ENCODE measurements around the gene TTC34. TPM values are rescaled to one million over a fixed set of nuclear protein-coding genes. Genes with fewer than 3 reads are reported as not detected.

Gene TTC34
- total RNA-seq, 1 experiment from 2014 or later: 1.3 TPM

DNA sequence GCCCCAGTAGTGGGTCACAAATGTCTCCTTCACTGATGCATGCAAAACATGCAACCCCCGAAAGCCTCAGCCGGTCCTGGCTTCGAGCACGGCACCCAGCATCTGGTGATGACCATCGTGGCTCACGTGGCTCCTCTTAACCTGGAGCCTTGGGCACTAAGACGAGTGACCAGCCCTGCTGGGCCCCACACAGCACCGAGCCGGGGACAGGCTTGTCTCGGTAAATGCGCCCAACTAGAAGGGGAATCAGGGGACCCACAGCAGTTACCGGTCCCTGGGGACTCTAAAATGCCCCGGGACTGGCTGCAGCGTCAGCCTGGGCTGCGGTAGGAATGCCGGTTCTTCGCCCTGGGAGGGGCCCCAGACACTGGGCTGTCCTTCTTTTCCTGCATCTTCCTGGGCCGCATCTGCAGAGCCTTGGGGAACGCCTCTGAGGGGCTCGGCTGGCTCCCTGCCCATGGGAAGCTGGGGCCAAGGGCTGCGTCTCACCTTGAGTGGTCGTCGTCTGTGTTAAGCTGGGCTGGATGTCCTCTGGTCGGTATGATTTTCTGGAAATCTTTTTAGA lies 13.1 kb upstream of the TTC34 start (continued):
- TF ChIP-seq FOSL1 (IDR thresholded peaks at IDR 0.05; ENCODE audit: low read depth) (no peak), ZFX (IDR thresholded peaks at IDR 0.05) (no peak), ZNF274 (IDR thresholded peaks at IDR 0.05; ENCODE audit: low read depth, low read length) (no peak), ELF1 (IDR thresholded peaks at IDR 0.05; ENCODE audit: borderline replicate concordance, low read depth) (no peak)

- intact Hi-C loops (cut with micrococcal nuclease): no loop called here
- TF ChIP-seq ZFX (IDR thresholded peaks at IDR 0.05) (no peak), FOSL1 (IDR thresholded peaks at IDR 0.05; ENCODE audit: low read depth) (no peak), SIN3A (IDR thresholded peaks at IDR 0.05; ENCODE audit: low read depth) (no peak), EZH2 (IDR thresholded peaks at IDR 0.05) (no peak), RAD21 (IDR thresholded peaks at IDR 0.05; ENCODE audit: low read depth) (no peak), ZNF274 (IDR thresholded peaks at IDR 0.05; ENCODE audit: low read depth, low read length) (no peak), YY1 (IDR thresholded peaks at IDR 0.05; ENCODE audit: extremely low read depth, insufficient replicate concordance, low read depth, low read length) (no peak), CBX3 (IDR thresholded peaks at IDR 0.05; ENCODE audit: low read depth) (no peak), SRF (IDR thresholded peaks at IDR 0.05; ENCODE audit: low read depth) (no peak), SP1 (IDR thresholded peaks at IDR 0.05; ENCODE audit: low read depth) (no peak), REST (IDR thresholded peaks at IDR 0.05; ENCODE audit: low read depth) (no peak), JUND (IDR thresholded peaks at IDR 0.05) (no peak), EGR1 (IDR thresholded peaks at IDR 0.05; ENCODE audit: low read depth) (no peak), CEBPB (IDR thresholded peaks at IDR 0.05; ENCODE audit: low read depth) (no peak)
- TF ChIP-seq, protein P1, sequence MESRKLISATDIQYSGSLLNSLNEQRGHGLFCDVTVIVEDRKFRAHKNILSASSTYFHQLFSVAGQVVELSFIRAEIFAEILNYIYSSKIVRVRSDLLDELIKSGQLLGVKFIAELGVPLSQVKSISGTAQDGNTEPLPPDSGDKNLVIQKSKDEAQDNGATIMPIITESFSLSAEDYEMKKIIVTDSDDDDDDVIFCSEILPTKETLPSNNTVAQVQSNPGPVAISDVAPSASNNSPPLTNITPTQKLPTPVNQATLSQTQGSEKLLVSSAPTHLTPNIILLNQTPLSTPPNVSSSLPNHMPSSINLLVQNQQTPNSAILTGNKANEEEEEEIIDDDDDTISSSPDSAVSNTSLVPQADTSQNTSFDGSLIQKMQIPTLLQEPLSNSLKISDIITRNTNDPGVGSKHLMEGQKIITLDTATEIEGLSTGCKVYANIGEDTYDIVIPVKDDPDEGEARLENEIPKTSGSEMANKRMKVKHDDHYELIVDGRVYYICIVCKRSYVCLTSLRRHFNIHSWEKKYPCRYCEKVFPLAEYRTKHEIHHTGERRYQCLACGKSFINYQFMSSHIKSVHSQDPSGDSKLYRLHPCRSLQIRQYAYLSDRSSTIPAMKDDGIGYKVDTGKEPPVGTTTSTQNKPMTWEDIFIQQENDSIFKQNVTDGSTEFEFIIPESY (IDR thresholded peaks at IDR 0.05; ENCODE audit: extremely low read depth, insufficient replicate concordance, low read length): no peak
- Histone ChIP-seq H3K4me3 (replicated peaks in 1 of 2; ENCODE audit: low read depth in 1 of 2, low read length in 2 of 2) (no peak overlapping the region), H3K36me3 (ENCODE audit: control insufficient read depth in 1 of 2, insufficient read depth in 2 of 2, low read length in 2 of 2) (no peaks in the 10 kb centered on the region), H3K4me1 (ENCODE audit: control insufficient read depth in 1 of 2, insufficient read depth in 2 of 2, low read length in 2 of 2) (no peaks in the 10 kb centered on the region), H3K79me2 (ENCODE audit: insufficient read depth, low read length) (no peaks in the 10 kb centered on the region), H4K20me1 (ENCODE audit: insufficient read depth) (no peaks in the 10 kb centered on the region), H3K4me2 (ENCODE audit: low read length) (no peak overlapping the region), H3K9me3 (ENCODE audit: control insufficient read depth in 1 of 2, insufficient read depth in 1 of 2, low read depth in 1 of 2, low read length in 2 of 2) (0 out of 4 replicates have a peak, but pooled peaks cover 0 to 3% of the 10 kb centered on the region in 2 experiments), H3K27ac (ENCODE audit: low read depth, low read length) (no peak overlapping the region), H3K9ac (ENCODE audit: low read length) (no peak overlapping the region), H2AFZ (ENCODE audit: low read depth, low read length, poor library complexity, severe bottlenecking) (no peak overlapping the region), H3K27me3 (ENCODE audit: insufficient read depth, low read length) (no peaks in the 10 kb centered on the region), H3K9me2 (ENCODE audit: insufficient read depth) (no peaks in the 10 kb centered on the region)
- CTCF ChIA-PET: no interaction called here
- ATAC-seq: no peak
- no peak for DNase-seq (ENCODE audit: low read depth, low spot score)
- RAD21 ChIA-PET (ENCODE audit: low non-redundant PET in 1 of 2, low total read pairs in 2 of 2, uncharacterized antibody in 2 of 2, unreplicated experiment in 2 of 2): no interaction called here
- POLR2A ChIA-PET: no interaction called here
- BruUV-seq (replicated peaks): no TSS peak
Measured at GRCh38 chr1:2812939-2813653, 11.6 kb upstream of the TTC34 start.
